Measurements from ENCODE around the gene SPEG.

DNA sequence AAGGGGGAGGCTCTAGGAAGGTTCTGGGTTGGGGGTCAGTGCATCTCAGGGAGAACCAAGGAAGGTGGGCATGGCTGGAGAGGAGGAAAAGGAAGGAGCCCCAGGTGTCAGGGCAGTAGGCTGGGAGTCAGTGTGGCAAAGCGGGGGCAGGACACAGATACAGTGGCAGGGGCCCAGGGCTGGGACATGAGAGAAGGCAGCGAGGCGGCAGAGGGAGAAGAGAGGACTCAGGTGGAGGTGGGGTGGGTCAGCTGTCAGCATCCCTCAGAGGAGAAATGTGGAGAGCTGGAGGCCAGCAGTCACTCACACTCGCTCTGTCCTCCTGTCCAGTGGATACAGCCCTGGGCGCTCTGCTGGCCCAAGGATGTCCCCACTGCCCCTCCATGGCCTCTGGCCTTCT is 58.4 kb downstream of the SPEG start:
- TF ChIP-seq, protein P1, sequence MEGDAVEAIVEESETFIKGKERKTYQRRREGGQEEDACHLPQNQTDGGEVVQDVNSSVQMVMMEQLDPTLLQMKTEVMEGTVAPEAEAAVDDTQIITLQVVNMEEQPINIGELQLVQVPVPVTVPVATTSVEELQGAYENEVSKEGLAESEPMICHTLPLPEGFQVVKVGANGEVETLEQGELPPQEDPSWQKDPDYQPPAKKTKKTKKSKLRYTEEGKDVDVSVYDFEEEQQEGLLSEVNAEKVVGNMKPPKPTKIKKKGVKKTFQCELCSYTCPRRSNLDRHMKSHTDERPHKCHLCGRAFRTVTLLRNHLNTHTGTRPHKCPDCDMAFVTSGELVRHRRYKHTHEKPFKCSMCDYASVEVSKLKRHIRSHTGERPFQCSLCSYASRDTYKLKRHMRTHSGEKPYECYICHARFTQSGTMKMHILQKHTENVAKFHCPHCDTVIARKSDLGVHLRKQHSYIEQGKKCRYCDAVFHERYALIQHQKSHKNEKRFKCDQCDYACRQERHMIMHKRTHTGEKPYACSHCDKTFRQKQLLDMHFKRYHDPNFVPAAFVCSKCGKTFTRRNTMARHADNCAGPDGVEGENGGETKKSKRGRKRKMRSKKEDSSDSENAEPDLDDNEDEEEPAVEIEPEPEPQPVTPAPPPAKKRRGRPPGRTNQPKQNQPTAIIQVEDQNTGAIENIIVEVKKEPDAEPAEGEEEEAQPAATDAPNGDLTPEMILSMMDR (IDR thresholded peaks at IDR 0.05; ENCODE audit: insufficient read depth, low read depth, low read length): no peak
- no peak for TF ChIP-seq EZH2 (IDR thresholded peaks at IDR 0.05; ENCODE audit: insufficient read depth, low read length)
